Left colon (tissue), 2 donors: Measurements from ENCODE around the gene GABBR1. TPM values are rescaled to one million over a fixed set of nuclear protein-coding genes. Genes with fewer than 3 reads are reported as not detected.
A peak's percentile ranks its signal among the peaks of the same experiment; 100 is the strongest.
"Not testable (repeated sequence)": the region's sequence is repeated elsewhere in the genome, so short reads cannot be mapped to it uniquely, and the experiment has no call there.

Experiments
- ATAC-seq: fragments of 200-7000 bp; cut with Tn5 transposase; one replicate; pipeline ENCODE4 v1.9.1; 2020; ENCODE audit warnings: mild to moderate bottlenecking, moderate library complexity
- DNase-seq, 2 donors: peaks; one replicate each; pipeline ENCODE4 v3.0.0-alpha.2; 2020
- intact Hi-C, 2 donors: fragments of 100-400 bp; cut with DNase I in 1 of 2; cut with micrococcal nuclease in 1 of 2; formaldehyde crosslinking; loops; one replicate each; pipeline versions ENCODE4 v1.11.2 to v1.14.0; 2022; cut with DNase I, micrococcal nuclease
- long read RNA-seq: library from polyadenylated mRNA; unstranded; transcript quantifications from one replicate; pipeline ENCODE4 v2.0.0, GENCODE V29; 2021
- total RNA-seq, 2 donors: library from RNA; stranded (reverse); fragmentation: NEBNext Ultra II Directional; extraction: Animal tissue kit (Norgen Biotek cat#: 25700); gene quantifications; one replicate each; pipeline ENCODE4 v1.2.1, GENCODE V29; 2021
- donor health status: DM: no; HTN: no; CAD: no.
- donor health status: DM: yes; HTN: yes; CAD: no.

GABBR1 gene
- total RNA-seq, result 10 to 100 TPM; 16.7 to 21.8 TPM
- long read RNA-seq, partial matches to known transcripts, result 1 of 3 reads
- long read RNA-seq, other reads (novel, unspliced or antisense), result 0 of 3 reads

- intact Hi-C loops, result no loop called here
- DNase-seq (peak; percentile 87 to 92), ATAC-seq (peak; percentile 95)
These were observed at the start of gene GABBR1 for GRCh38 chr6:29632789-29633533. Gene GABBR1 (minus strand): TSS chr6:29633183. CDS start chr6:29632385, 798 bp downstream.

- DNase-seq, result no peak
- ATAC-seq, result no peak
- intact Hi-C loops, result no loop called here
These were observed 48.8 kb upstream of the GABBR1 start for GRCh38 chr6:29681811-29682210.

- ATAC-seq (no peak), DNase-seq (no peak)
- intact Hi-C loops, result no loop called here
These were observed 47.9 kb upstream of the GABBR1 start, which contains the start of gene ZFP57 for GRCh38 chr6:29680904-29681303. Gene ZFP57 (minus strand): TSS chr6:29681152. CDS start chr6:29677003, 4,149 bp downstream.

GRCh38 chr6:29680416-29680815, 47.4 kb upstream of the GABBR1 start:
- ATAC-seq, result no peak
- intact Hi-C loops, result no loop called here
- no peak for DNase-seq

GRCh38 chr6:29679962-29680361, 47.0 kb upstream of the GABBR1 start:
- intact Hi-C loops, result no loop called here

GRCh38 chr6:29678114-29678513, 45.1 kb upstream of the GABBR1 start:
- no peak for DNase-seq
- no peak for ATAC-seq
- intact Hi-C loops, result no loop called here

More at GRCh38 chr6:29679962-29680361, 47.0 kb upstream of the GABBR1 start:
- no peak for ATAC-seq
- DNase-seq, result no peak

GRCh38 chr6:29676981-29677601, 44.1 kb upstream of the GABBR1 start:
- intact Hi-C loops, result no loop called here
- no peak for DNase-seq
- ATAC-seq, result no peak

- intact Hi-C loops, result no loop called here
- DNase-seq (no peak), ATAC-seq (no peak)
These were observed 42.6 kb upstream of the GABBR1 start for GRCh38 chr6:29675561-29675960.

- DNase-seq, result no peak
- no peak for ATAC-seq
- intact Hi-C loops, result no loop called here
These were observed 41.0 kb upstream of the GABBR1 start for GRCh38 chr6:29674008-29674407.

GRCh38 chr6:29673161-29673560, 40.2 kb upstream of the GABBR1 start:
- no peak for ATAC-seq
- intact Hi-C loops, result no loop called here
- no peak for DNase-seq

GRCh38 chr6:29672116-29672515, 39.1 kb upstream of the GABBR1 start:
- ATAC-seq, intact Hi-C loops, DNase-seq: not testable (repeated sequence)

GRCh38 chr6:29671026-29671425, 38.0 kb upstream of the GABBR1 start:
- DNase-seq, result no peak
- intact Hi-C loops, result no loop called here
- ATAC-seq, result no peak

GRCh38 chr6:29667158-29667557, 34.2 kb upstream of the GABBR1 start:
- no peak for ATAC-seq

GRCh38 chr6:29666826-29667130, 33.8 kb upstream of the GABBR1 start:
- DNase-seq (no peak), ATAC-seq (no peak)
- intact Hi-C loops, result no loop called here

More at GRCh38 chr6:29667158-29667557, 34.2 kb upstream of the GABBR1 start:
- no peak for DNase-seq
- intact Hi-C loops, result no loop called here

- no peak for ATAC-seq
- no peak for DNase-seq
- intact Hi-C loops, result no loop called here
These were observed 33.2 kb upstream of the GABBR1 start for GRCh38 chr6:29665942-29666825.

GRCh38 chr6:29663300-29664042, 30.5 kb upstream of the GABBR1 start:
- intact Hi-C loops, result no loop called here
- ATAC-seq (no peak), DNase-seq (no peak)

GRCh38 chr6:29661502-29662141, 28.6 kb upstream of the GABBR1 start:
- not testable (repeated sequence) for DNase-seq

GRCh38 chr6:29661071-29661470, 28.1 kb upstream of the GABBR1 start:
- no peak for DNase-seq
- no peak for ATAC-seq
- intact Hi-C loops, result no loop called here

More at GRCh38 chr6:29661502-29662141, 28.6 kb upstream of the GABBR1 start:
- intact Hi-C loops, ATAC-seq: not testable (repeated sequence)
